NCI-H526 (cell line): ENCODE results near the gene CYTL1.
"Not testable (repeated sequence)": the region's sequence is repeated elsewhere in the genome, so short reads cannot be mapped to it uniquely, and the experiment has no call there.

ENCODE experiments used
- DNase-seq, 2 experiments: peaks; one replicate each; lab custom pipeline; 2025; lab: John Stamatoyannopoulos, UW

CYTL1 gene, protein sequence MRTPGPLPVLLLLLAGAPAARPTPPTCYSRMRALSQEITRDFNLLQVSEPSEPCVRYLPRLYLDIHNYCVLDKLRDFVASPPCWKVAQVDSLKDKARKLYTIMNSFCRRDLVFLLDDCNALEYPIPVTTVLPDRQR

DNA sequence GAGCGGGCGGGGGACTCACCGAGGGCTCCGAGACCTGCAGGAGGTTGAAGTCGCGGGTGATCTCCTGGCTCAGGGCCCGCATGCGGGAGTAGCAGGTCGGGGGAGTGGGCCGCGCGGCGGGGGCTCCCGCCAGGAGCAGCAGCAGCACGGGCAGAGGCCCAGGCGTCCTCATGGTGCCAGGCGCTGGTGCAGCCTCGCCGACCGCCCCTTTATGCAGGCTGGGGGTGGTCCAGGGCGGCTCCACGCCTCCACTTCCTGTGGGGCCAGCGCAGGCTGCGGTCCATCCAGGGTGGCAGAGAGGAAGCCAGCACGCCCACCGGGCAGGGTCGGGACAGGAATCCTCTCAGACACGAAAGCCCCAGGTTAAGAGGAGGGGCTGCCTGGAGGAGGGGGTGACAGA lies at the start of gene CYTL1:
CYTL1 (minus strand) TSS at position 185 of the 400 bp plus-strand sequence; CDS start at position 172, 13 bp downstream.
- no peak for DNase-seq

GRCh38 chr4:5067908-5068307 lies 48.6 kb upstream of the CYTL1 start:
- no peak for DNase-seq

GRCh38 chr4:5066968-5067367 lies 47.7 kb upstream of the CYTL1 start:
- DNase-seq: not testable (repeated sequence)

- no peak for DNase-seq
Observed at GRCh38 chr4:5066101-5066500, 46.8 kb upstream of the CYTL1 start.

DNA sequence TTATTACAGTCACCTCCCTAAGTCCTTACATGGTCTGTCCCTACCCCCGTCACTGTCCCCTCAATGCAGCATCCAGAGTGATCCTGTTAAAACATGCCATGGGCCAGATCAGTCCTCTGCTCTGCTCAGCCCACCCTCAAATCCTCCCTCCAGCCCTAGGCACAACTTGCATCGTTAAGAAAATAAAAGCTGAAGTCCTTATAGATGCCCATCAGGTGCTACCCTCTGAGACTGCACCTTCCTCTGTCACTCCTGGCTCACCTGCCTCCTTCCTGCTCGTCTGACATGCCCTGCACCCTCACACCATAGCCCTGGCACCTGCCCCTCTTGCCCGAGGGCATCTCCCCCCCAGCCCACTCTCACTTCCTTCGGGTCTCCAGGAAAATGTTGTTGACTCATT lies 36.2 kb upstream of the CYTL1 start:
- DNase-seq: no peak

- peak in 1 of 2 experiments; percentile 35 for DNase-seq
Observed at GRCh38 chr4:5054532-5054931, 35.3 kb upstream of the CYTL1 start.

- DNase-seq: peak in 1 of 2 experiments; percentile 52
Observed at GRCh38 chr4:5052726-5053425, 33.6 kb upstream of the CYTL1 start.

- peak in 1 of 2 experiments; percentile 74 for DNase-seq
Observed at GRCh38 chr4:5052204-5052702, 33.0 kb upstream of the CYTL1 start.

DNA sequence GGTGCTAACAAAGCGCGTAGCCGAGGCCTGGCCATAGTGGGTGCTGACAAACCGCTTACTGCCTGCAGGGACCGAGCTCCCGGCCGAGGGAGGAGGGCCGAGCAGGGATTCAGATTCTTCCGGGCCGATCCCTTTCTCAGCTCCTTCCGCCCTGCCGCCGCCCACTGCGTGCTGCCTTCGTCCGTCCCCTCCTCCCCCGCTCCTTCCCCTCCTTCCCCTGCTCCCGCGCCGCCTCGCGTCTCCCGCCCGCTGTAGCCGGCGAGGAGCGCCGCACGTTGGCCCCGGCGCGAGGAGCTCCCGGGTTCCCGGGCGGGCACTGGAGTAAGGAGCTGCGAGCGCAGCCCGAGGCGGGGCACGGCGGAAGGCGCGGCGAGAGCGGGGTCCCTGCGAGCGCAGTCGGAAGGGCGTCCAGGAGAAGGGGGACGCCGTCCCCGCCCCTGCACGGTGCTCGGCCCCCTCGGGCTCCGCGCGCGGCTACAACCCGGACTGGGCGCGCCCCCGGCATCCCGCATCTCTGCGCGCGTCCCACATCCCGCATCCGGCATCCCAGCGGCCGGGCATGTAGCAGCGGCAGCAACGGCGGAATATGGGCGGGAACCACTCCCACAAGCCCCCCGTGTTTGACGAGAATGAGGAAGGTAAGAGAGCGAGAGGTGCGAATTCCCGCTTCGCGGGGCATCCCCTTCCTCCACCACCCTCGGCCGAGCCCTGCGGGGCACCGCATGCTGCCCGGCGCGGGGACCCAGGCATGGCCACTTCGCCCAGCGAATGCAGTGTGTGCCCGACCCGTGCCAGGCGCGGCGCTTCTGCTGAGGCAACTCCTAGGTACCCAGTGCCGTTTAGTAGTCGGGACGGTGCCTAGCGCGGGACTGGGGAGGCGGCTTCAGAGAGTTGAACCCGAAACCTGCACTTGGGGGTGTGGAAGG lies 32.3 kb upstream of the CYTL1 start, which contains the start of gene STK32B:
STK32B (plus strand) TSS at position 203 of the 926 bp plus-strand sequence.
- DNase-seq: peak; percentile 74 to 86

GRCh38 chr4:5050520-5051277 lies 31.4 kb upstream of the CYTL1 start:
- peak; percentile 62 to 94 for DNase-seq

- no peak for DNase-seq
Observed at GRCh38 chr4:5048721-5049120, 29.5 kb upstream of the CYTL1 start.

DNA sequence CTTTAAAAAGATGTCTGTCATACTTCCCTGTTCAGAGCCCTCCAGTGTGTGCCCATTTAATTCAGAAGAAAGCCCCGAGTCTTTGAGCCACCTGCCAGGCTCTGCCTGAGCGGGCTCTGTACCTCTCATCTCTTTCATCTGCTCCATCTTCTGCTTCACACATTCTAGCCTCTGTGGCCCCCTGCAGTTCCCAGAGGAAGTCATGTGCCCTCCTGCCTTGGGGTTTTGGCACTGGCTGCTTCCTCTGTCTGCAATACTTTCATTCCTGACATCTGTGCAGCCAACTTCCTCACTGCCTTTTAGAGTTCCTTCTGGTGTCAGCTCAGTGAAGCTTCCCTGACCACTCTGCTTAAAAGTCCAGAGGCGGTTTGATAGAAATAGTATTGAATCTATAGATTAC lies 25.8 kb upstream of the CYTL1 start:
- DNase-seq: no peak

DNA sequence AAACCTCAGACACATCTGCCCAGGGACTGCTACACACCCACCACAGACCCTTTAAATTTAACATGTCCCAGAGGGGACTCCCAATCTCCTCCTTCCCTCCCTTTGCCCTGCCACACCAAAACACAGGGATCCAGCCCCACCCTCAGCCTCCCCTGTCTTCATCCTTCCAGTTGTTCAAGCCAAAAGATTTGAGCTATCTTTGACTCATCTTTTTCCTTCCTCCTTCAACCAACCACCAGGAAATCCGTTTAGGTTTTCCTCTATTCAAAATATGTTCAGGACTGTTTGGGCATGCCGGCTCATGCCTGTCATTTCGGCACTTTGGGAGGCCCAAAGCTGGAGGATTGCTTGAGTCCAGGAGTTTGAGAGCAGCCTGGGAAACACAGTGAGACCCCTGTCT lies 25.1 kb upstream of the CYTL1 start:
- no peak for DNase-seq

GRCh38 chr4:5043579-5043978 lies 24.3 kb upstream of the CYTL1 start:
- DNase-seq: no peak

GRCh38 chr4:5041699-5042098 lies 22.4 kb upstream of the CYTL1 start:
- DNase-seq: peak; percentile 33 to 41

DNA sequence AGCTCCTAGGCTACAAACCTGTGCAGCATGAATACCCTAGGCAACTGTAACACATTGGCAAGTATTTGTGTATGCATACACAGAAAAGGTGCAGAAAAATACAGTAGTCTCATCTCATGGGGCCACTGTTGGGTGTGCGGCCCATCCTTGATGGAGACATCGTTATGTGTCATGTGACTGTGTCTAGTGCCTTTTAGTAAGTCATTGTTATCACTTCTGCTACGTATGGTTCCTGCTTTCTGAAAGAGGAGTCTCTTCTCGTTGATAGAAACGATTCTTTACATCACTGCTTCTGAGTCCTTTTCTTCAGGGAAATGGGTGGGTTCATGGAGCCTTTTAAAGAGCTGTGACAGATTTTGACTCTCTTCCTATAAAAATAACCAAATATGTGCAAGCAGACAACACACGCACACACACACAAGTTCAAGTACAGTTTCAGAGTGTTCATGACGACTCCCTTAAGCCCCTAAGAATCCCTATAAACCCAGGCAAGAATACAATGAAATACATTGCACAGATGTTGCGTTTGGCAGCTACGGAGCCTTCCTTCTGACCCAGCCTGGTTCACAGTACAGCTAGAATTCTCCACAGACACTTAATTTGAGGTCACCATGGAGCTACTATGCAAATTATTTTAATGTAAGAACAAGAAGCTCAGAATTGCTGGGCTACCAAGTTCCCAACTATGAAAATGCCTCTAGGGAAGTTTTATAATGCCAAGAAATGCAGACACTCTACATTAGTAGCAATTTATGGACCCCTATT lies 21.8 kb upstream of the CYTL1 start:
- DNase-seq: peak; percentile 51 to 80

DNA sequence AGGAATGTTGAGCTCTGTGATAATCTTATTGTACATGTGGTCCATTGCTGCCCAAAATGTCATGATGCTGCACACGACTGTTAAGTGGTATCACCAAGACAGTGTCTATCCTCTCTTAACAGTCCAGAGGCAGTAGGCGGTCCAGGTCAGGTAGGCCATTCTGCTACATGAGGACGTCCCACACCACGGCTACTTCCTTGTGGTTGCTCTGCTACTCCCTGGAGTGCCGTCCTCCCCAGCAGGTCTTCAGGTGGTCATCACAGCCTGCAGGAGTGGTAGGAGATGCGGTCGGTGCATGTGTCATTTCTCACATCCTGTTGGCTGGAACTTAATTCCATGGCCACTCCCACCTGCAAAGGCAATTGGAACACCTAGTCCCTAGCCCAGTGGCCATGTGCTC lies 20.5 kb upstream of the CYTL1 start:
- no peak for DNase-seq

- DNase-seq: no peak
Observed at GRCh38 chr4:5037553-5038551, 18.6 kb upstream of the CYTL1 start.

GRCh38 chr4:5036239-5036638 lies 17.0 kb upstream of the CYTL1 start:
- peak; percentile 53 to 85 for DNase-seq

DNA sequence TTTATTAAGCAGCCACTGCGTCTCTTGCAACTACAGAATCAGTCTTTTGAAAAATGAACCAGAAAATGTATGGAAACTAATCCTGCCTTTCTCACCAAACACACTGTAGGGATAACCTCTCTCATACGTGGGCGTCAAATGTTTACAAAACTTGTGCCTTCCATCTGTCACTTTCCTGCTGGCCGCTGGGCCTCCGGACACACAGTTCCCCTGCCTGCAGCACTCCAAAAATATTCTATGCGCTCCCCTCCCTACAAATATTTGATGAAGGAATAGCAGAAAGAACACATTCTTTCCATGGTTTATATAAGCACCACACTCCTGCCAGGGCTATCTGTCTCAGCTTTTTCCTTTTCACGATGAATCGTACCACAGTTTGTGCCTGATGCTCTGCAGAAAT lies 14.9 kb upstream of the CYTL1 start:
- DNase-seq: no peak
